Activated CD4-positive, CD25-positive, alpha-beta regulatory T cell treated with anti-CD3 and anti-CD28 coated beads, Interleukin-2, amount 50 U/mL, for 72 hours (primary cell): Measurements from ENCODE around the gene PTPRN2.

Experiments used
- DNase-seq: peaks from one replicate; pipeline ENCODE4 v3.0.0; 2021

The PTPRN2 gene

GRCh38 chr7:158576050-158576762 lies 11.4 kb downstream of the PTPRN2 start:
- no peak for DNase-seq

GRCh38 chr7:158574308-158575036 lies 13.2 kb downstream of the PTPRN2 start:
- no peak for DNase-seq

GRCh38 chr7:158573310-158573709 lies 14.3 kb downstream of the PTPRN2 start:
- DNase-seq: no peak

GRCh38 chr7:158572000-158572828 lies 15.4 kb downstream of the PTPRN2 start:
- DNase-seq: no peak

GRCh38 chr7:158570449-158571170 lies 17.0 kb downstream of the PTPRN2 start:
- DNase-seq: no peak

- no peak for DNase-seq
Observed at GRCh38 chr7:158569858-158570323, 17.7 kb downstream of the PTPRN2 start.

- no peak for DNase-seq
Observed at GRCh38 chr7:158568974-158569857, 18.4 kb downstream of the PTPRN2 start.

GRCh38 chr7:158567153-158567603 lies 20.4 kb downstream of the PTPRN2 start:
- no peak for DNase-seq

- no peak for DNase-seq
Observed at GRCh38 chr7:158564663-158565035, 23.0 kb downstream of the PTPRN2 start.

- DNase-seq: no peak
Observed at GRCh38 chr7:158563911-158564662, 23.5 kb downstream of the PTPRN2 start.

GRCh38 chr7:158563051-158563450 lies 24.6 kb downstream of the PTPRN2 start:
- DNase-seq: no peak

GRCh38 chr7:158562517-158562916 lies 25.1 kb downstream of the PTPRN2 start:
- no peak for DNase-seq

- no peak for DNase-seq
Observed at GRCh38 chr7:158561659-158562058, 26.0 kb downstream of the PTPRN2 start.

- DNase-seq: no peak
Observed at GRCh38 chr7:158560386-158560785, 27.2 kb downstream of the PTPRN2 start.

- no peak for DNase-seq
Observed at GRCh38 chr7:158559356-158559755, 28.3 kb downstream of the PTPRN2 start.

- no peak for DNase-seq
Observed at GRCh38 chr7:158558816-158559215, 28.8 kb downstream of the PTPRN2 start.

- DNase-seq: no peak
Observed at GRCh38 chr7:158557441-158557755, 30.2 kb downstream of the PTPRN2 start.

GRCh38 chr7:158556721-158557440 lies 30.7 kb downstream of the PTPRN2 start:
- DNase-seq: no peak

- no peak for DNase-seq
Observed at GRCh38 chr7:158555034-158555520, 32.5 kb downstream of the PTPRN2 start.

- DNase-seq: no peak
Observed at GRCh38 chr7:158550886-158551452, 36.7 kb downstream of the PTPRN2 start.
